ENCODE measurements around the gene DMD. TPM values are rescaled to one million over a fixed set of nuclear protein-coding genes. Genes with fewer than 3 reads are reported as not detected.

The DMD gene
- total and polyA plus RNA-seq, 3 experiments from 2014 or later = 0.03 to 0.48 (median 0.40) TPM

DNA sequence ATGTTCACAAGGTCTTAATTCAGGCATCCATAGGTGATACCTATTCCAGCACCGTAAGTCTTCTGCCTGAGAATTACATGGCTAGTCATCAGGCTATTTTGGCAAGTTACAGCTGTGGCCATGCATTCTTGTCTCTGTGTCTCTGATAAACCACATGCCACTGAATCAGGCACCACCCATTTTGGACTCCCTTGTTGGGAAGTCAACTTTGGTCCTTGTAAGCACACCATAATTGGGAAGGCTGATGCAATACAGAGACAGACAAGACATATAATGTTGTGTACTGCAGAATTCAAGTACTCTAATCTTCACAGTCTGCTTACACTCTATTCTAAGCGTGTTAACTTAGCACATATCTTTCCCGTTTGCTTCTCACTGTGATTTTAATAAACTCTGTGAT lies 1655.8 kb downstream of the DMD start:
- H3K9me3 ChIP-seq (ENCODE audit: low read length) = no peaks in the 10 kb centered on the region
- CTCF ChIA-PET = no interaction called here
- H3K4me1 ChIP-seq (ENCODE audit: insufficient read depth, low read length) = no peaks in the 10 kb centered on the region
- no peaks in the 10 kb centered on the region for H3K4me1 Mint-ChIP-seq
- no peaks in the 10 kb centered on the region for H3K27me3 ChIP-seq (ENCODE audit: insufficient read depth, low read length, poor library complexity, severe bottlenecking)
- no peak overlapping the region for H3K27ac Mint-ChIP-seq
- H3K4me3 ChIP-seq (ENCODE audit: low read length) = no peak overlapping the region
- POLR2A ChIA-PET = no interaction called here
- peaks cover 0 to 9% (median 4%) of the 10 kb centered on the region in 5 donors for H3K9me3 Mint-ChIP-seq
- no peak overlapping the region for H3K4me3 Mint-ChIP-seq
- no peaks in the 10 kb centered on the region for H3K36me3 ChIP-seq (ENCODE audit: insufficient read depth, low read length)
- no peak overlapping the region for H3K27ac ChIP-seq (ENCODE audit: low read depth, low read length)
- peaks cover 0 to 3% of the 10 kb centered on the region in 2 donors for H3K27me3 Mint-ChIP-seq
- no peaks in the 10 kb centered on the region for H3K36me3 Mint-ChIP-seq
- no peak for DNase-seq

DNA sequence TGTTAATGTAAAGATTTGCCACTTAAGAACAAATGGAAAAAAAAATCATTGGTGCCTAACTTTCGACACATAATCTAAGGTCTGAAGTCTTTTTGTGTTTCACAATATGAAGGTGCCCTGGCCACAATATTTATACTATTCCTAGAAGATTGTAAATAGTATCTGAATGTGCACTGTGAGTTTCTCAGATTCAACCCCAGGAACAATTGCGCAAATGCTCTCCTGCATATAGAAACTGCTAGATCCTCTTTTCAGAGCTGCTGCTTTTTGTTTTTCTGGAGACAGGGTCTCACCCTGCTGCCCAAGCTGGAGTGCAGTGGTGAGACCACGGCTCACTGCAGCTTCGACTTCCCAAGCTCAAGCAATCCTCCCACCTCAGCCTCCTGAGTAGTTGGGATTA lies 1659.4 kb downstream of the DMD start:
- peak overlapping the region in 1 of 7 donors; percentile 33 for H3K4me3 Mint-ChIP-seq
- POLR2A ChIA-PET = no interaction called here
- CTCF ChIA-PET = no interaction called here
- no peak overlapping the region for H3K27ac Mint-ChIP-seq
- no peaks in the 10 kb centered on the region for H3K36me3 Mint-ChIP-seq
- H3K4me1 Mint-ChIP-seq = no peaks in the 10 kb centered on the region
- no peak overlapping the region for H3K27ac ChIP-seq (ENCODE audit: low read depth, low read length)
- no peaks in the 10 kb centered on the region for H3K36me3 ChIP-seq (ENCODE audit: insufficient read depth, low read length)
- DNase-seq = no peak
- peaks cover 0 to 4% (median 1%) of the 10 kb centered on the region in 5 donors for H3K9me3 Mint-ChIP-seq
- no peaks in the 10 kb centered on the region for H3K27me3 ChIP-seq (ENCODE audit: insufficient read depth, low read length, poor library complexity, severe bottlenecking)
- H3K4me1 ChIP-seq (ENCODE audit: insufficient read depth, low read length) = no peaks in the 10 kb centered on the region
- no peaks in the 10 kb centered on the region for H3K9me3 ChIP-seq (ENCODE audit: low read length)
- H3K4me3 ChIP-seq (ENCODE audit: low read length) = no peak overlapping the region
- H3K27me3 Mint-ChIP-seq = peaks cover 0 to 3% of the 10 kb centered on the region in 2 donors

GRCh38 chrX:31550158-31550557 lies 1661.2 kb downstream of the DMD start:
- no peaks in the 10 kb centered on the region for H3K4me1 Mint-ChIP-seq
- peaks cover 0 to 3% of the 10 kb centered on the region in 2 donors for H3K27me3 Mint-ChIP-seq
- Histone ChIP-seq H3K4me3 (ENCODE audit: low read length) (no peak overlapping the region), H3K4me1 (ENCODE audit: insufficient read depth, low read length) (no peaks in the 10 kb centered on the region), H3K9me3 (ENCODE audit: low read length) (no peaks in the 10 kb centered on the region), H3K36me3 (ENCODE audit: insufficient read depth, low read length) (no peaks in the 10 kb centered on the region), H3K27me3 (ENCODE audit: insufficient read depth, low read length, poor library complexity, severe bottlenecking) (no peaks in the 10 kb centered on the region), H3K27ac (ENCODE audit: low read depth, low read length) (no peak overlapping the region)
- H3K9me3 Mint-ChIP-seq = peaks cover 0 to 8% (median 2%) of the 10 kb centered on the region in 5 donors
- no peak overlapping the region for H3K27ac Mint-ChIP-seq
- no peaks in the 10 kb centered on the region for H3K36me3 Mint-ChIP-seq
- CTCF ChIA-PET = no interaction called here
- POLR2A ChIA-PET = no interaction called here
- no peak for DNase-seq
- H3K4me3 Mint-ChIP-seq = no peak overlapping the region

- Mint-ChIP-seq H3K27ac (no peak overlapping the region), H3K4me1 (no peaks in the 10 kb centered on the region), H3K4me3 (no peak overlapping the region), H3K27me3 (peaks cover 0 to 3% of the 10 kb centered on the region in 2 donors), H3K36me3 (no peaks in the 10 kb centered on the region), H3K9me3 (peaks cover 0 to 4% (median 2%) of the 10 kb centered on the region in 5 donors)
- DNase-seq = no peak
- ChIA-PET CTCF (no interaction called here), POLR2A (no interaction called here)
- no peaks in the 10 kb centered on the region for H3K27me3 ChIP-seq (ENCODE audit: insufficient read depth, low read length, poor library complexity, severe bottlenecking)
- no peaks in the 10 kb centered on the region for H3K9me3 ChIP-seq (ENCODE audit: low read length)
- no peaks in the 10 kb centered on the region for H3K36me3 ChIP-seq (ENCODE audit: insufficient read depth, low read length)
- no peaks in the 10 kb centered on the region for H3K4me1 ChIP-seq (ENCODE audit: insufficient read depth, low read length)
- H3K4me3 ChIP-seq (ENCODE audit: low read length) = no peak overlapping the region
- H3K27ac ChIP-seq (ENCODE audit: low read depth, low read length) = no peak overlapping the region
Measured at GRCh38 chrX:31547816-31548215, 1663.5 kb downstream of the DMD start.

GRCh38 chrX:31547416-31547815 lies 1663.9 kb downstream of the DMD start:
- Mint-ChIP-seq H3K4me3 (no peak overlapping the region), H3K4me1 (no peaks in the 10 kb centered on the region), H3K27ac (no peak overlapping the region), H3K27me3 (peaks cover 0 to 3% of the 10 kb centered on the region in 2 donors), H3K36me3 (no peaks in the 10 kb centered on the region), H3K9me3 (peaks cover 0 to 4% (median 2%) of the 10 kb centered on the region in 5 donors)
- Histone ChIP-seq H3K27ac (ENCODE audit: low read depth, low read length) (no peak overlapping the region), H3K27me3 (ENCODE audit: insufficient read depth, low read length, poor library complexity, severe bottlenecking) (no peaks in the 10 kb centered on the region), H3K9me3 (ENCODE audit: low read length) (no peaks in the 10 kb centered on the region), H3K4me1 (ENCODE audit: insufficient read depth, low read length) (no peaks in the 10 kb centered on the region), H3K4me3 (ENCODE audit: low read length) (no peak overlapping the region), H3K36me3 (ENCODE audit: insufficient read depth, low read length) (no peaks in the 10 kb centered on the region)
- CTCF ChIA-PET = no interaction called here
- DNase-seq = no peak
- POLR2A ChIA-PET = no interaction called here

DNA sequence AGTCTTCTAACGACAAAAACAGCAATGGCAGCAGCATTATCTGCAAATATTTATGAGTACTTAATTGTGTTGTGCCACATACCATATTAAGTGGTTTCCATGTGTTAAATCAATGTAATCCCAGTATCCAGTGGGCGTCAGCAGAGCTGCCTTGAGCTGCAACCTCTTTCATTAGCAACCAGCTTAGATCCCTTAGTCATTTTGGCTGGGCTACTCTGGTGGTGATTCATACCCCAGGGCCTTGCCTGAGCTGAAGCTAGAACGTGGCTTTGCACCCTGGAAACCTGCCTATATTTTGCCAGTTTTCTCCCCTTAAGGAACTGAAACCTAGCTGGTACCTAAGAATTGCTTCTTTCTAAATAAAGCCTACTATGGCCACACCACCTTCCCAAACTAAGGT lies 1665.2 kb downstream of the DMD start:
- no peaks in the 10 kb centered on the region for H3K9me3 ChIP-seq (ENCODE audit: low read length)
- no peak for DNase-seq
- no peaks in the 10 kb centered on the region for H3K36me3 Mint-ChIP-seq
- no peaks in the 10 kb centered on the region for H3K36me3 ChIP-seq (ENCODE audit: insufficient read depth, low read length)
- ChIA-PET POLR2A (no interaction called here), CTCF (no interaction called here)
- H3K4me1 Mint-ChIP-seq = no peaks in the 10 kb centered on the region
- no peak overlapping the region for H3K4me3 ChIP-seq (ENCODE audit: low read length)
- H3K27ac Mint-ChIP-seq = no peak overlapping the region
- no peaks in the 10 kb centered on the region for H3K27me3 Mint-ChIP-seq
- H3K4me1 ChIP-seq (ENCODE audit: insufficient read depth, low read length) = no peaks in the 10 kb centered on the region
- no peak overlapping the region for H3K4me3 Mint-ChIP-seq
- H3K9me3 Mint-ChIP-seq = peaks cover 0 to 5% (median 2%) of the 10 kb centered on the region in 5 donors
- H3K27ac ChIP-seq (ENCODE audit: low read depth, low read length) = no peak overlapping the region
- H3K27me3 ChIP-seq (ENCODE audit: insufficient read depth, low read length, poor library complexity, severe bottlenecking) = no peaks in the 10 kb centered on the region

DNA sequence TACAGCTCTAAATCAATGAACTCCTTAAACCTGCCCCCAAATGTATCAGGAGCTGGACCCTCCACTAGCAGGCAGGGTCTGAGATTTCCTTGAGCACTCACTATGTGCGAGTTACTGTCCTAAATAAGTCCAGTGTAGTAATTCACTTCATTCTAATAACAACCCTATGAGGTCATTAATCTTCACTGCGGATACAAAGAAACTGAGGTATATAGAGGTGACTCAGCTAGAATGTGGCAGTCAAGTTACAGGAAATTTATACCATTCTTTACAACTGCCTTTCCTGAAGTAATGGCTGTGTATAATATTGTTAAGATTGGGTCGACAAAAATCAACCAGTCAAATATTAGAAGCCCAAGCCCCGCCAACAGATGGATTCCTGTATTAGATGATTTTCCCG lies 1665.6 kb downstream of the DMD start:
- ChIA-PET CTCF (no interaction called here), POLR2A (no interaction called here)
- H3K4me1 Mint-ChIP-seq = no peaks in the 10 kb centered on the region

GRCh38 chrX:31545191-31545590 lies 1666.2 kb downstream of the DMD start:
- CTCF ChIA-PET = no interaction called here
- Mint-ChIP-seq H3K36me3 (no peaks in the 10 kb centered on the region), H3K27ac (no peak overlapping the region), H3K4me1 (no peaks in the 10 kb centered on the region), H3K27me3 (no peaks in the 10 kb centered on the region), H3K9me3 (peaks cover 0 to 5% (median 2%) of the 10 kb centered on the region in 5 donors), H3K4me3 (no peak overlapping the region)
- H3K36me3 ChIP-seq (ENCODE audit: insufficient read depth, low read length) = no peaks in the 10 kb centered on the region
- no peaks in the 10 kb centered on the region for H3K9me3 ChIP-seq (ENCODE audit: low read length)
- H3K27ac ChIP-seq (ENCODE audit: low read depth, low read length) = no peak overlapping the region
- POLR2A ChIA-PET = no interaction called here
- no peak for DNase-seq
- H3K4me3 ChIP-seq (ENCODE audit: low read length) = no peak overlapping the region
- H3K4me1 ChIP-seq (ENCODE audit: insufficient read depth, low read length) = no peaks in the 10 kb centered on the region
- no peaks in the 10 kb centered on the region for H3K27me3 ChIP-seq (ENCODE audit: insufficient read depth, low read length, poor library complexity, severe bottlenecking)

More for the DNA sequence above, 1665.6 kb downstream of the DMD start:
- Histone ChIP-seq H3K27me3 (ENCODE audit: insufficient read depth, low read length, poor library complexity, severe bottlenecking) (no peaks in the 10 kb centered on the region), H3K4me1 (ENCODE audit: insufficient read depth, low read length) (no peaks in the 10 kb centered on the region), H3K36me3 (ENCODE audit: insufficient read depth, low read length) (no peaks in the 10 kb centered on the region), H3K4me3 (ENCODE audit: low read length) (no peak overlapping the region), H3K27ac (ENCODE audit: low read depth, low read length) (no peak overlapping the region), H3K9me3 (ENCODE audit: low read length) (no peaks in the 10 kb centered on the region)
- Mint-ChIP-seq H3K27me3 (no peaks in the 10 kb centered on the region), H3K36me3 (no peaks in the 10 kb centered on the region), H3K9me3 (peaks cover 0 to 5% (median 2%) of the 10 kb centered on the region in 5 donors), H3K4me3 (no peak overlapping the region), H3K27ac (no peak overlapping the region)
- DNase-seq = no peak

DNA sequence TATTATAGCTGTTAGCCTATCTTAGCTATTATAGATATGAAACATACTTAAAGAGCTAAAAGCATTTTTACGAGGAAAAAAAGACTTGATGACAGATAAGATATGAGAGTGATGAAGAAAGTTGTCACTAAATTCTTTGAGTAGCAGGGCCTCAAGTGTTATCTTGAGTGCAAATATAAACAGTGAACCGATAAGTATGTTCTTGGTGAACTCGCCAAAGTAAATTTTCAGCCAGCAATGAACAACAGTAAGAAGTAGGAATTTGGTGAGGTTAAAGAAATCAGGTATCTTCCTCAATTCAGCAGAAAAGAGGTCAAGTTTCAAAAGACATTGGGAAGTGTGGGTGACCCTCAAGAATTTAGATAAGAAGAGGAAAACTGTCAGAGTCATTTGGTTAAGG lies 1667.7 kb downstream of the DMD start:
- no peaks in the 10 kb centered on the region for H3K27me3 ChIP-seq (ENCODE audit: insufficient read depth, low read length, poor library complexity, severe bottlenecking)
- Mint-ChIP-seq H3K4me3 (no peak overlapping the region), H3K9me3 (peaks cover 0 to 5% (median 3%) of the 10 kb centered on the region in 5 donors), H3K27ac (no peak overlapping the region), H3K4me1 (no peaks in the 10 kb centered on the region), H3K36me3 (no peaks in the 10 kb centered on the region), H3K27me3 (no peaks in the 10 kb centered on the region)
- H3K36me3 ChIP-seq (ENCODE audit: insufficient read depth, low read length) = no peaks in the 10 kb centered on the region
- ChIA-PET POLR2A (no interaction called here), CTCF (no interaction called here)
- no peak for DNase-seq
- no peaks in the 10 kb centered on the region for H3K4me1 ChIP-seq (ENCODE audit: insufficient read depth, low read length)
- no peak overlapping the region for H3K4me3 ChIP-seq (ENCODE audit: low read length)
- H3K27ac ChIP-seq (ENCODE audit: low read depth, low read length) = no peak overlapping the region
- no peaks in the 10 kb centered on the region for H3K9me3 ChIP-seq (ENCODE audit: low read length)

All from CD8-positive, alpha-beta memory T cell (primary cell).